HG03520 (cell line): Measurements from ENCODE around the gene LGALS4.
"Not testable (repeated sequence)": the region's sequence is repeated elsewhere in the genome, so short reads cannot be mapped to it uniquely, and the experiment has no call there.

ENCODE experiments used
- ATAC-seq: cut with Tn5 transposase; IDR thresholded peaks from one replicate; pipeline ENCODE4 v1.9.1; 2021; ENCODE audit warnings: mild to moderate bottlenecking, moderate library complexity; ENCODE audit not compliant: unreplicated experiment

The LGALS4 gene

GRCh38 chr19:38800577-38801347 lies 12.0 kb downstream of the LGALS4 start:
- no peak for ATAC-seq

- ATAC-seq: no peak
Observed at GRCh38 chr19:38799104-38799503, 13.6 kb downstream of the LGALS4 start.

GRCh38 chr19:38797781-38798180 lies 15.0 kb downstream of the LGALS4 start:
- ATAC-seq: not testable (repeated sequence)

- no peak for ATAC-seq
Observed at GRCh38 chr19:38796154-38796553, 16.6 kb downstream of the LGALS4 start.

- no peak for ATAC-seq
Observed at GRCh38 chr19:38795549-38795948, 17.2 kb downstream of the LGALS4 start.

- ATAC-seq: no peak
Observed at GRCh38 chr19:38793671-38794070, 19.1 kb downstream of the LGALS4 start.

- ATAC-seq: no peak
Observed at GRCh38 chr19:38793177-38793576, 19.6 kb downstream of the LGALS4 start.

GRCh38 chr19:38792250-38793111 lies 20.3 kb downstream of the LGALS4 start:
- no peak for ATAC-seq

GRCh38 chr19:38791451-38792064 lies 21.2 kb downstream of the LGALS4 start:
- ATAC-seq: not testable (repeated sequence)

GRCh38 chr19:38790507-38791403 lies 22.0 kb downstream of the LGALS4 start:
- not testable (repeated sequence) for ATAC-seq

- ATAC-seq: no peak
Observed at GRCh38 chr19:38788478-38789243, 24.1 kb downstream of the LGALS4 start, which contains the start of gene LGALS7B. TSS of gene LGALS7B (plus strand) at chr19:38789200. CDS start at chr19:38789227, 27 bp downstream.

GRCh38 chr19:38786572-38787265 lies 26.0 kb downstream of the LGALS4 start:
- ATAC-seq: no peak

GRCh38 chr19:38786061-38786460 lies 26.7 kb downstream of the LGALS4 start:
- not testable (repeated sequence) for ATAC-seq

GRCh38 chr19:38785187-38785699 lies 27.5 kb downstream of the LGALS4 start:
- no peak for ATAC-seq

GRCh38 chr19:38784224-38784623 lies 28.5 kb downstream of the LGALS4 start:
- ATAC-seq: no peak

- ATAC-seq: not testable (repeated sequence)
Observed at GRCh38 chr19:38782212-38782611, 30.5 kb downstream of the LGALS4 start.

- no peak for ATAC-seq
Observed at GRCh38 chr19:38781058-38781457, 31.7 kb downstream of the LGALS4 start.

GRCh38 chr19:38780443-38780842 lies 32.3 kb downstream of the LGALS4 start:
- ATAC-seq: no peak

GRCh38 chr19:38778733-38779132 lies 34.0 kb downstream of the LGALS4 start:
- ATAC-seq: no peak
